GM19099 (cell line): ENCODE data around the gene PPARA.
A peak's percentile ranks its signal among the peaks of the same experiment; 100 is the strongest.

Source experiments
- POLR2A ChIP-seq: IDR thresholded peaks from 3 replicates; pipeline ENCODE4 v1.6.1; 2011; ENCODE audit warnings: low read depth; ENCODE audit not compliant: insufficient read length; ENCODE audit errors: extremely low read depth

Gene PPARA

GRCh38 chr22:46146329-46146728 is 4.0 kb upstream of the PPARA start:
- no peak for TF ChIP-seq POLR2A

DNA sequence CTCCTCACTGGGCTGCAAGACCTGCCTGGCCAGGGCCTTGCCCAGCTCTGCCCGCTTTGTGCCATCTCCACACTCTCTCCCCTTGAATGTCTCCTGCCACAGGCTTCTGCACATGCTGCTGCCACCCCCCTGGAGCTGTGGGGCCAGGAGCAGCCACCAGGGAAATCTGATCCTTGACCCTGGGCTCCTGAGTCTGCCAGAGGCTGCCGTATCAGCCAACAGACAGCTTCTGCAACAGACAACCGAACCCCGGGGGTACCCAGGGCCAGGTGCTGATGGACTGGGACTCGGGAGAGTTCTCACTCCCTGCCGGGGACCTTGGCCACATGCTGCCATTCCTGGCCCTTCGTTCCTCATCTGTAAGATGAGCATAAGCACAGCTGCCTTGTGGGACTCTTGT is 3.3 kb upstream of the PPARA start:
- TF ChIP-seq POLR2A: no peak

DNA sequence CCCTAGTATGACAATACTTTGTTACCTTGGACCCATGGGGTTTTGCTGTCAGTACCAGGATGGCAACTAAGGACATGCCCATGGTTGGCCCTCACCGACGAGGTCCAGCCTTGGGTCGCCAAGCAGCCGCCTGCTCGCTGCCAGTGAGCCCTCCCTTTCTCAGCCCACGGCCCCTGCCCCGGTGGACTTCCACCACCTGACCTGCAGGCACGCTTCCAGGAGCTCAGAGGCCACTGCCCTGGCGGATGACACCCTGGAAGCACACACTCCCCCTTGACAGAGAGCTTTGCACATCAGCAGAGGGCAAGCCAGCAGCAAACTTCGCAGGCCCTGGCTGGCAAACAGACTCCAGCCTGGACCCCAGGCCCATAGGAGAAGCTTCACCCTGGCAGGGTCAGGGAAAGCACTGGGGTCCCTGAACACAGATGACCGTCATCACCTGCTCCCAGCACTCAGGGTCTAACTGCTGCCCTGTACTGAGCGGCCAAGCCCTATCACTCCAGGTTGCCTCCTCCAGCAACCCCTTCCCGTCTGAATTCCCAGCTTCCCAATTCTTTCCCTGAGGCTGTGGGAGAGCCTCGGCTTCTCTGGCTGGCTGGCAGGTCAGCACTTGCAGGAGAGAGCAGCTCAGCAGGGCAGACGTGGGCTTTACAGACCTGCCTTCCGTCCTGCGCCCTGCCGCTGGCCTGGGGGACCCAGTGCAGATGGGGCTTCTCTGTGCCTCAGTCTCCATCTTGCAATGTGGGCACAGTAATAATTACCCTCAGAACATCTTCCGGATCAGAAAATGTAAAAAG is 2.7 kb upstream of the PPARA start:
- TF ChIP-seq POLR2A: no peak

DNA sequence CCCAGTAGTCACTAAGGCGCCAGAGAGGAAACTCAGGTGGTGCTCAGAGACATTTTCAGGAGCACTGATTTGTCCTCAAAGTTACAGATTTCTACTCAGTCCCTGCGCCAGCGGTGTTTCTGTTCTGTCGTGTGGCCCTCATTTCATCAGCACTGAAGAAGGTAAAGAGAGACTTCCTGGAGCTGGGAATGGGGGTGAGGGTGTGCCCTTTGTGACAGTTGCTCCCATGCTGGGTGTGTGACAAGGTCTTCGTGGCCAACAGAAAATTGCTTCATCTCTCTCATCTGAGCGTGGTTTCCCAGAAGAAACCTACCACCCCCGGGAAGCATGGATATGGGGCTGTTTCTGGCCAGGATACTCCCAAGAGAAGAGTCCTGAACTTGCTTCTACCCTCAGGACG is 2.0 kb upstream of the PPARA start:
- no peak for TF ChIP-seq POLR2A

GRCh38 chr22:46148816-46149511 is 1.4 kb upstream of the PPARA start:
- no peak for TF ChIP-seq POLR2A

DNA sequence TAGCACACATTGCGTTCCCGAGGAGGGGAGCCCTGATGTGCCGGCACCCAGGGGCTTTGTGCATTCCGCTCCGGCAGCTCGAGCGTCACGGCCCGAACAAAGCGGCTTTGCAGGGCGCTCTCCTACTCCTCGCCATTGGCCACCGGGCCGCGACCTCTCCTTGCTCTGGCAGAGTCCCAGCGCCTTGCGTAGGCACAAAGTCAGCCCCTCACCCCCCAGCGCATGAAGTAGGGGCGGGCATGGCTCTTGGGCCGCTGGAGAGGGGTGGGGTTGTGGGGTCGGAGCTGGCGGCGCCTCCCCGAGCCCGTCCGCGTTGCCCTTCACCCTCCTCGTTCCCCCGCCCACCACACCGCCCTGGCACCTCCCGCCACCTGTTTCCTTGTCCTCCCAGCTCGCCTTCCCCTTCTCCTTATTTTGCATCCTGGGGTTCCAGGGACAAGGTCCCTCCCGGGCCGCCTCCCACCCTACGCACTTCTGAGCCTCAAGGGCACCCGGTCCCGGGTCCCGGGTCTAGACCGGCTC is 753 bp upstream of the PPARA start:
- no peak for TF ChIP-seq POLR2A

DNA sequence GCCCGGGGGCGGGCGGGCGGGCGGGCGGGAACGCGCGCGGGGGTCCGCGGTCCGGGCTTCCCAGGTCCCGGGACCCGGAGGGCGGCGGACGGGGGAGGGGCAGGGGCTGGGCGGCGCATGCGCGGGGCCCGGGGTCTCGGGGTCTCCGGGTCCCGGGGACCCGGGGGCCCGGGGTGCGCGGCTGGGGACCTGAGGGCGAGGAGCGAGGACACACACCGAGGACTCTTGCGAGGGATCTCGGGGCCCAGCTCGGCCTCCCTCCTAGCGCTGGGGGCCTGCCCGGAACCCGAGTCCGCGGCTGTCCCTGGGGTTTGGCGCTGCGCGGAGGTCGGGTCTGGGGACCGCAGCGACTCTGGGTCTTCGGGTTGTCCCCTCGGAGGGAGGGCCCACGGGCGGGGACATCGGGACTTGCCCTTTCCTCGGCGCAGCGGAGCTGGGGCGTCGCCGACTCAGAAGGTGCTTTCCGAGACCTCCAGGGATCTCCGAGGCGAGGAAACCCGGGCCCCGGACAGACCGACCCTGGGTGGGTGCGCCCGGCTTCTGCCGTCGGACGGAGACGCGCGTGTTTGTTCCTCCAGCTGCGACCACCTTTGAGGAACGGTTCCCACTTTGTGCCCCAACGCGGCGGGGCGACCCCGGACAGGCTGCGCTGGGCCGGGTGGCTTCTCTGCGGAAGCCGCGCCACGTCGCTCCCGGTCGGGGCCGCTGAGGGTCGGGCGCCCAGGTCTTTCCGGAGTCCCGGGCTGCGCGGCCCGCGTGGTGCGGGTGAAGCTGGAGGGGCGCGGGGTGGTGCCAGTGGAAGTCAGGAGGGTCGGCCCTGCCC is 540 bp downstream of the PPARA start:
- peak; percentile 43 for TF ChIP-seq POLR2A

GRCh38 chr22:46153930-46154329 is 3.6 kb downstream of the PPARA start:
- no peak for TF ChIP-seq POLR2A

DNA sequence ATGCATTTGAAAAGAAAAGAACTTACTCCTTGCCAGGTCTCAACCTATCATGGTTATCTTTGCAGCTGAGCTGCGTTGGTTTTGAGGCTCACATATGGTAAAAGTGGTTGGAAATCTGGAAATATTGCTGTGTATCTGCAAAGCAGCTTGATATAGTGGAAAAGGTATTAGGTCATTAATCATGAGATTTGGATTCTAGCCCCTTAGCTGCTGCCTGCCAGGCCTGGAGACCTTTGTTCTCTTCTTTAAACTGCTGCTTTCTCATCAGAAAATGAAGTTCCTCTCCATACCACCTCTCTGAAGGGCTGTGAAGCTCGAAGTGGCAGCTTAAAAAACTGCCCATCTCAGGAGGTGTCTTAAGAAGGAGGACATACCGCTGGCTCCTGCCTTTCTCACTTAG is 5.7 kb downstream of the PPARA start:
- TF ChIP-seq POLR2A: no peak

- no peak for TF ChIP-seq POLR2A
Measured at GRCh38 chr22:46158283-46158682, 8.0 kb downstream of the PPARA start.

- TF ChIP-seq POLR2A: no peak
Measured at GRCh38 chr22:46159212-46159611, 8.9 kb downstream of the PPARA start.

GRCh38 chr22:46159777-46160176 is 9.5 kb downstream of the PPARA start:
- no peak for TF ChIP-seq POLR2A

GRCh38 chr22:46162285-46162684 is 12.0 kb downstream of the PPARA start:
- TF ChIP-seq POLR2A: no peak

DNA sequence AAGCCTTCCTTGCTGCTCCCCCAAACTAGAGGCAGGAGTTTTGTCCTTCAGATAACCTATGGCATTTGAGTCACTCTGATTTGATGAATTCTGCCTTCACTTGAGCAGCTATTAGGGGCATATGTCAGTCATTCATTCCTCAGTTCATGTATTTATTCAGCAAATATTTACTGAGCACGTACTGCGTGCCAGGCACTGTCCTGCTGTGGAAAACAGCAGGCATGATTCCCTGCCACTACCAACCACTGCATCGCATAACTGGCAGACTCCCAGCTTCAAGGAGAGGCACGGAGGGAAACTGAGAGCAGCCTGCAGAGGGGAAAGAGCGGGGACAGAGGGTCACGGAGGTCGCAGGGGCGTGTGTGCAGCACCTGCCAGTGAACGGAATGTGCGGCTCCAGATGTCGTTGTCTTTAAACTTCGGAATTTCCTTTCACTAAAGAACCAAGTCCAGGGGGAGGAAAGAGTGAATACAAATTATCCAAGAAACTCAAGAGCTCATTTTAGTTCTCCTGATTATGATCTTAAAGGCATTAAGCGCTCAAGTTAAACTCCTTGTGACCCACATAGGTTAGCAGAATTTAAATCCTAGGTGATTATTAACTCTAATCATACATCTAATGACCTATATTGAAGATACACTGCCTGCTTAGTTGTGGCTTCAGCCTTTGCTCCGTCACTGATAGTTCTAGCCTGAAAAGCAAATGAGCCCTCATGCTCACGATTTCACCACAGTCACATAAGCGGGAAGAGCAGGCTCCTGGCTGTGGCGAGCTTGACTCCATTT is 12.6 kb downstream of the PPARA start:
- no peak for TF ChIP-seq POLR2A

GRCh38 chr22:46163557-46163888 is 13.2 kb downstream of the PPARA start:
- no peak for TF ChIP-seq POLR2A

DNA sequence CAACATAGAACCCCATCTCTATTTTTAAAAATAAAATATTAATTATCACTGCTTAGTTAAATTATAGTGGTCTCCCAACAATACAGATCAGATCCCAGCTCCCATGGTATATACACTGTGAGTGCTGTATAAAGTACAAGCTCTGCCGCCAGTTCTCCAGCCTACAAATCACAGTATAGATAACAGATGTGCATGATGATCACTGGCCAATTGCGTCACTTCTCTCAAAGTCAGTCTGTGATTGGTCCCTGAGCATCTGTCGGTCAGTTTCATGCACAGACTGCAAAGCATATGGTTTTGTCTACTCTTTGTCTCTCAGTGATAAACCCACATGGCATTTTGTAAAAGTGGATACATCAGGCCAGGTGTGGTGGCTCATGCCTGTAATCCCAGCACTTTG is 15.7 kb downstream of the PPARA start:
- no peak for TF ChIP-seq POLR2A

GRCh38 chr22:46169628-46170027 is 19.3 kb downstream of the PPARA start:
- TF ChIP-seq POLR2A: no peak
